Measurements from ENCODE around the gene KCNIP2. TPM values are rescaled to one million over a fixed set of nuclear protein-coding genes. Genes with fewer than 3 reads are reported as not detected.

KCNIP2 gene
- polyA plus RNA-seq (2013, experiment 1 of 2): 1.5 TPM
- polyA plus RNA-seq (2013, experiment 2 of 2): 3.2 TPM

GRCh38 chr10:101843032-101844021 is at the start of gene KCNIP2:
Gene KCNIP2 (minus strand): TSS chr10:101843800. CDS start chr10:101843568, 232 bp downstream.
- WGBS: 18% methylated on average over 54 of the region's 60 CpGs
- no peak within 1 kb of the TSS for H3K9ac ChIP-seq (ENCODE audit: low read depth, low read length)
- H3K4me1 ChIP-seq (ENCODE audit: insufficient read depth, low read length): peaks cover 9% of the 10 kb centered on the region; the same call in 1 of the 2 replicates
- H3K9me3 ChIP-seq (ENCODE audit: insufficient read depth, low read depth, low read length): no peaks in the 10 kb centered on the region
- no peak within 1 kb of the TSS for H3K27ac ChIP-seq (ENCODE audit: low read depth, low read length)
- H3K27me3 ChIP-seq (ENCODE audit: insufficient read depth, low read length): peaks cover 22% of the 10 kb centered on the region
- peak within 1 kb of the TSS; percentile 61 for H3K4me3 ChIP-seq (ENCODE audit: low read length)
- no peaks in the 10 kb centered on the region for H3K36me3 ChIP-seq (ENCODE audit: insufficient read depth, low read length)

- Histone ChIP-seq H3K4me3 (ENCODE audit: low read length) (no peak overlapping the region), H3K27ac (ENCODE audit: low read depth, low read length) (no peak overlapping the region), H3K9ac (ENCODE audit: low read depth, low read length) (no peak overlapping the region), H3K4me1 (ENCODE audit: insufficient read depth, low read length) (peaks cover 4% of the 10 kb centered on the region), H3K9me3 (ENCODE audit: insufficient read depth, low read depth, low read length) (no peaks in the 10 kb centered on the region), H3K36me3 (ENCODE audit: insufficient read depth, low read length) (no peaks in the 10 kb centered on the region), H3K27me3 (ENCODE audit: insufficient read depth, low read length) (no peaks in the 10 kb centered on the region)
- WGBS: 93% methylated on average over 4 of the region's 4 CpGs
Measured at GRCh38 chr10:101892782-101893391, 49.3 kb upstream of the KCNIP2 start.

- WGBS: 58% methylated on average over 5 of the region's 5 CpGs
- H3K9me3 ChIP-seq (ENCODE audit: insufficient read depth, low read depth, low read length): no peaks in the 10 kb centered on the region
- no peaks in the 10 kb centered on the region for H3K27me3 ChIP-seq (ENCODE audit: insufficient read depth, low read length)
- H3K9ac ChIP-seq (ENCODE audit: low read depth, low read length): no peak overlapping the region
- no peak overlapping the region for H3K27ac ChIP-seq (ENCODE audit: low read depth, low read length)
- no peak overlapping the region for H3K4me3 ChIP-seq (ENCODE audit: low read length)
- H3K4me1 ChIP-seq (ENCODE audit: insufficient read depth, low read length): no peaks in the 10 kb centered on the region
- no peaks in the 10 kb centered on the region for H3K36me3 ChIP-seq (ENCODE audit: insufficient read depth, low read length)
Measured at GRCh38 chr10:101889256-101890210, 45.9 kb upstream of the KCNIP2 start.

GRCh38 chr10:101888251-101888949 is 44.8 kb upstream of the KCNIP2 start:
- H3K4me1 ChIP-seq (ENCODE audit: insufficient read depth, low read length): no peaks in the 10 kb centered on the region
- WGBS: 92% methylated on average over 2 of the region's 2 CpGs
- no peak overlapping the region for H3K9ac ChIP-seq (ENCODE audit: low read depth, low read length)

GRCh38 chr10:101887775-101888174 is 44.2 kb upstream of the KCNIP2 start:
- Histone ChIP-seq H3K9me3 (ENCODE audit: insufficient read depth, low read depth, low read length) (no peaks in the 10 kb centered on the region), H3K27ac (ENCODE audit: low read depth, low read length) (no peak overlapping the region), H3K36me3 (ENCODE audit: insufficient read depth, low read length) (no peaks in the 10 kb centered on the region), H3K4me1 (ENCODE audit: insufficient read depth, low read length) (no peaks in the 10 kb centered on the region), H3K27me3 (ENCODE audit: insufficient read depth, low read length) (no peaks in the 10 kb centered on the region), H3K9ac (ENCODE audit: low read depth, low read length) (no peak overlapping the region), H3K4me3 (ENCODE audit: low read length) (no peak overlapping the region)
- 96% methylated on average over 4 of the region's 5 CpGs for WGBS

More at GRCh38 chr10:101888251-101888949, 44.8 kb upstream of the KCNIP2 start:
- no peak overlapping the region for H3K27ac ChIP-seq (ENCODE audit: low read depth, low read length)
- no peak overlapping the region for H3K4me3 ChIP-seq (ENCODE audit: low read length)
- no peaks in the 10 kb centered on the region for H3K36me3 ChIP-seq (ENCODE audit: insufficient read depth, low read length)
- no peaks in the 10 kb centered on the region for H3K27me3 ChIP-seq (ENCODE audit: insufficient read depth, low read length)
- no peaks in the 10 kb centered on the region for H3K9me3 ChIP-seq (ENCODE audit: insufficient read depth, low read depth, low read length)

- WGBS: 100% methylated on average over 1 of the region's 1 CpG
- no peak overlapping the region for H3K27ac ChIP-seq (ENCODE audit: low read depth, low read length)
- H3K4me3 ChIP-seq (ENCODE audit: low read length): no peak overlapping the region
- H3K36me3 ChIP-seq (ENCODE audit: insufficient read depth, low read length): no peaks in the 10 kb centered on the region
- no peaks in the 10 kb centered on the region for H3K27me3 ChIP-seq (ENCODE audit: insufficient read depth, low read length)
- no peaks in the 10 kb centered on the region for H3K4me1 ChIP-seq (ENCODE audit: insufficient read depth, low read length)
- H3K9ac ChIP-seq (ENCODE audit: low read depth, low read length): no peak overlapping the region
- H3K9me3 ChIP-seq (ENCODE audit: insufficient read depth, low read depth, low read length): no peaks in the 10 kb centered on the region
Measured at GRCh38 chr10:101886521-101887312, 43.1 kb upstream of the KCNIP2 start.

- H3K9ac ChIP-seq (ENCODE audit: low read depth, low read length): no peak overlapping the region
- no peaks in the 10 kb centered on the region for H3K4me1 ChIP-seq (ENCODE audit: insufficient read depth, low read length)
- H3K27me3 ChIP-seq (ENCODE audit: insufficient read depth, low read length): no peaks in the 10 kb centered on the region
- no peak overlapping the region for H3K4me3 ChIP-seq (ENCODE audit: low read length)
- H3K27ac ChIP-seq (ENCODE audit: low read depth, low read length): no peak overlapping the region
- no peaks in the 10 kb centered on the region for H3K36me3 ChIP-seq (ENCODE audit: insufficient read depth, low read length)
- H3K9me3 ChIP-seq (ENCODE audit: insufficient read depth, low read depth, low read length): no peaks in the 10 kb centered on the region
- 100% methylated on average over 1 of the region's 2 CpGs for WGBS
Measured at GRCh38 chr10:101881036-101881774, 37.6 kb upstream of the KCNIP2 start.

- Histone ChIP-seq H3K4me3 (ENCODE audit: low read length) (no peak overlapping the region), H3K27ac (ENCODE audit: low read depth, low read length) (no peak overlapping the region), H3K27me3 (ENCODE audit: insufficient read depth, low read length) (no peaks in the 10 kb centered on the region), H3K9ac (ENCODE audit: low read depth, low read length) (no peak overlapping the region; the same call in 1 of the 2 replicates), H3K9me3 (ENCODE audit: insufficient read depth, low read depth, low read length) (no peaks in the 10 kb centered on the region), H3K36me3 (ENCODE audit: insufficient read depth, low read length) (no peaks in the 10 kb centered on the region), H3K4me1 (ENCODE audit: insufficient read depth, low read length) (no peaks in the 10 kb centered on the region; the same call in 1 of the 2 replicates)
- WGBS: 98% methylated on average over 2 of the region's 2 CpGs
Measured at GRCh38 chr10:101880232-101880573, 36.6 kb upstream of the KCNIP2 start.

- Histone ChIP-seq H3K4me1 (ENCODE audit: insufficient read depth, low read length) (peaks cover 1% of the 10 kb centered on the region; the same call in 1 of the 2 replicates), H3K9me3 (ENCODE audit: insufficient read depth, low read depth, low read length) (no peaks in the 10 kb centered on the region), H3K27ac (ENCODE audit: low read depth, low read length) (no peak overlapping the region), H3K9ac (ENCODE audit: low read depth, low read length) (no peak overlapping the region; the same call in 1 of the 2 replicates), H3K27me3 (ENCODE audit: insufficient read depth, low read length) (no peaks in the 10 kb centered on the region), H3K36me3 (ENCODE audit: insufficient read depth, low read length) (no peaks in the 10 kb centered on the region), H3K4me3 (ENCODE audit: low read length) (no peak overlapping the region)
- WGBS: 95% methylated on average over 13 of the region's 13 CpGs
Measured at GRCh38 chr10:101879456-101880231, 36.0 kb upstream of the KCNIP2 start.
